HepG2 (cell line): Measurements from ENCODE around the gene PEBP1. TPM values are rescaled to one million over a fixed set of nuclear protein-coding genes. Genes with fewer than 3 reads are reported as not detected.

Experiments
- ATAC-seq: fragments of 200-7000 bp; cut with Tn5 transposase; 3 replicates; pipeline ENCODE4 v1.9.1; 2020; ENCODE audit warnings: mild to moderate bottlenecking, moderate library complexity
- BruUV-seq: library from RNA; stranded (reverse); fragments of 400-500 nt; replicated peaks from 2 replicates; lab custom pipeline; 2021; lab: Mats Ljungman, UMichigan
- CTCF ChIA-PET: fragments of 300-600 bp; formaldehyde crosslinking; extraction: SDS; loops from one replicate; lab custom pipeline; 2021; ENCODE audit warnings: low total read pairs, inconsistent platforms, low intra/inter-chr PET ratio; lab: Yijun Ruan, JAX
- POLR2A ChIA-PET: fragments of 350-600 bp; sonication (Branson Sonifier 250); formaldehyde crosslinking; loops from one replicate; lab custom pipeline; 2020; ENCODE audit warnings: antibody characterized with exemption, inconsistent platforms; lab: Yijun Ruan, JAX
- DNase-seq: peaks from one replicate; pipeline ENCODE4 v3.0.0-alpha.2; 2015; ENCODE audit warnings: low spot score
- FAIRE-seq: peaks from 3 replicates; lab custom pipeline; 2011; peaks lifted over from hg19 to GRCh38; lab: Jason Lieb, UNC
- H2AFZ ChIP-seq: one replicate; pipeline ENCODE4 v1.6.1; 2011; ENCODE audit warnings: low read length, inconsistent platforms
- H3K27ac ChIP-seq: fragments of 300-600 bp; 3 replicates; pipeline ENCODE4 v1.8.0; 2011; ENCODE audit warnings: mixed run types, mild to moderate bottlenecking, mixed read lengths, low read length, inconsistent platforms; ENCODE audit not compliant: insufficient read depth; ENCODE audit errors: extremely low read length
- H3K27me3 ChIP-seq, 2 experiments: fragments of 200-600 bp in 1 of 2; 2 replicates in 1 of 2; 3 replicates in 1 of 2; pipeline versions ENCODE4 v1.6.0 to v1.8.0; 2011; ENCODE audit warnings: low read length in 2 of 2, mild to moderate bottlenecking in 2 of 2, moderate library complexity in 2 of 2, inconsistent platforms in 1 of 2; ENCODE audit not compliant: insufficient read depth in 2 of 2, control insufficient read depth in 1 of 2
- H3K36me3 ChIP-seq, 2 experiments: fragments of 200-600 bp in 1 of 2; replicated peaks in 1 of 2; 2 replicates in 1 of 2; 3 replicates in 1 of 2; pipeline versions ENCODE4 v1.5.1 to v1.8.0; 2011; ENCODE audit warnings: low read length in 2 of 2, inconsistent platforms in 1 of 2; ENCODE audit not compliant: insufficient read depth in 2 of 2, control insufficient read depth in 1 of 2
- H3K4me1 ChIP-seq: 2 replicates; pipeline ENCODE4 v1.5.1; 2012; ENCODE audit warnings: low read length, inconsistent platforms; ENCODE audit not compliant: insufficient read depth
- H3K4me2 ChIP-seq: 2 replicates; pipeline ENCODE4 v1.6.0; 2011; ENCODE audit warnings: low read depth, low read length, inconsistent platforms
- H3K4me3 ChIP-seq, 3 experiments: fragments of 200-600 bp in 1 of 3; sonication (generic), shearing (Covaris generic) in 1 of 3; replicated peaks in 1 of 3; 2 replicates each; pipeline ENCODE4 v1.5.1; 2011 to 2016; ENCODE audit warnings: low read length in 3 of 3, inconsistent platforms in 2 of 3, low read depth in 2 of 3, mild to moderate bottlenecking in 2 of 3, control low read depth in 1 of 3, mixed read lengths in 1 of 3; ENCODE audit not compliant: insufficient read depth in 1 of 3
- H3K79me2 ChIP-seq: one replicate; pipeline ENCODE4 v1.6.1; 2011; ENCODE audit warnings: low read length, inconsistent platforms; ENCODE audit not compliant: insufficient read depth
- H3K9ac ChIP-seq: 2 replicates; pipeline ENCODE4 v1.6.0; 2011; ENCODE audit warnings: mild to moderate bottlenecking, low read depth, low read length, inconsistent platforms; ENCODE audit not compliant: insufficient read depth
- H3K9me3 ChIP-seq: 2 replicates; pipeline ENCODE4 v1.5.1; 2012; ENCODE audit warnings: mild to moderate bottlenecking, low read length
- H4K20me1 ChIP-seq: 2 replicates; pipeline ENCODE4 v1.6.0; 2011; ENCODE audit warnings: inconsistent platforms, mild to moderate bottlenecking, low read length, moderate library complexity; ENCODE audit not compliant: insufficient read depth
- HMGXB3 ChIP-seq: sonication (generic); formaldehyde crosslinking; IDR thresholded peaks from 2 replicates; pipeline ENCODE4 v1.4.0; 2020; ENCODE audit warnings: missing genetic modification reagents, borderline replicate concordance
- HOXA5 ChIP-seq: sonication (generic); formaldehyde crosslinking; IDR thresholded peaks from 2 replicates; pipeline ENCODE4 v1.4.0; 2020; ENCODE audit warnings: missing genetic modification reagents
- MYNN ChIP-seq: sonication (generic); formaldehyde crosslinking; IDR thresholded peaks from 2 replicates; pipeline ENCODE4 v1.4.0; 2020; ENCODE audit warnings: mild to moderate bottlenecking, low read depth, missing genetic modification reagents
- NFE2L2 ChIP-seq: fragments of 150-350 bp; IDR thresholded peaks from 2 replicates; pipeline ENCODE4 v1.6.1; 2014; ENCODE audit warnings: low read length
- PPARG ChIP-seq: conservative IDR thresholded peaks from 2 replicates; pipeline ENCODE4 v1.6.1; 2016; ENCODE audit warnings: missing biosample characterization, missing genetic modification reagents
- RBM22 ChIP-seq: fragments of 200-400 bp; formaldehyde crosslinking; optimal IDR thresholded peaks from 2 replicates; pipeline ENCODE3; 2017; ENCODE audit warnings: mild to moderate bottlenecking, low read length, moderate library complexity
- ZSCAN21 ChIP-seq: sonication (generic); formaldehyde crosslinking; IDR thresholded peaks from 2 replicates; pipeline ENCODE4 v1.8.0; 2022; ENCODE audit warnings: mild to moderate bottlenecking, missing genetic modification reagents, moderate library complexity, borderline replicate concordance
- WGBS: methylation state at CpG from one replicate; pipeline ENCODE4 v1.1.6; 2017; ENCODE audit warnings: low lambda C conversion rate; 5-methylcytosine and 5-hydroxymethylcytosine counted together
- in situ Hi-C: cut with HindIII; loops from 2 replicates; pipeline ENCODE4 v1.10.0; 2017; ENCODE audit warnings: low pct_unique_long_range_greater_than_20kb; ENCODE audit not compliant: extremely low pct_ligation_motif_present
- intact Hi-C: fragments of 100-400 bp; cut with micrococcal nuclease; formaldehyde crosslinking; loops from one replicate; pipeline ENCODE4 v1.10.0; 2022; ENCODE audit not compliant: unreplicated experiment
- polyA plus RNA-seq, 8 experiments: library from polyadenylated mRNA; depleted of rRNA in 3 of 8; stranded (reverse) in 7 of 8; unstranded in 1 of 8; fragments of >200 nt; fragmentation: Illumina TruSeq in 4 of 8; extraction: Trizol in 4 of 8; gene quantifications; 2 replicates each; pipeline versions ENCODE4 v1.2.1 to v1.2.3, GENCODE V29; 2011 to 2016; ENCODE audit warnings: low read depth in 4 of 8, missing spikeins in 1 of 8, mixed read lengths in 1 of 8; ENCODE audit not compliant: insufficient read depth in 1 of 8
- total RNA-seq, 5 experiments: library from RNA; depleted of rRNA; stranded (reverse); fragments of >200 nt; fragmentation: Illumina TruSeq; extraction: Trizol; gene quantifications; 2 replicates each; pipeline ENCODE4 v1.2.3, GENCODE V29; 2016; ENCODE audit warnings: low read depth in 1 of 5

PEBP1 gene
- total and polyA plus RNA-seq, 2 of the 13 experiments (the other 11 are each of a cell fraction or from before 2014, with no cell fraction given): 538 to 1,505 TPM

GRCh38 chr12:118098401-118098800, 37.5 kb upstream of the PEBP1 start:
- no peak for ATAC-seq
- Histone ChIP-seq H3K9ac (no peak overlapping the region), H3K36me3 (no peaks in the 10 kb centered on the region; a peak in 2 of 5 replicates), H3K4me2 (no peak overlapping the region), H3K27ac (no peak overlapping the region), H3K4me3 (no peak overlapping the region), H3K9me3 (no peaks in the 10 kb centered on the region), H4K20me1 (no peaks in the 10 kb centered on the region), H3K27me3 (no peaks in the 10 kb centered on the region), H3K79me2 (no peaks in the 10 kb centered on the region), H2AFZ (no peak overlapping the region), H3K4me1 (peaks cover 25% of the 10 kb centered on the region)
- WGBS: 97% methylated on average over 3 of the region's 3 CpGs
- no peak for FAIRE-seq
- intact Hi-C loops (no loop called here), in situ Hi-C loops (no loop called here)
- ChIA-PET POLR2A (no interaction called here), CTCF (no interaction called here)
- no TSS peak for BruUV-seq
- no peak for DNase-seq
- TF ChIP-seq NFE2L2 (no peak), RBM22 (no peak), MYNN (no peak), PPARG (peak; percentile 47; the same call in 1 of the 2 replicates)
- TF ChIP-seq, all 625 proteins: peak for 1

DNA sequence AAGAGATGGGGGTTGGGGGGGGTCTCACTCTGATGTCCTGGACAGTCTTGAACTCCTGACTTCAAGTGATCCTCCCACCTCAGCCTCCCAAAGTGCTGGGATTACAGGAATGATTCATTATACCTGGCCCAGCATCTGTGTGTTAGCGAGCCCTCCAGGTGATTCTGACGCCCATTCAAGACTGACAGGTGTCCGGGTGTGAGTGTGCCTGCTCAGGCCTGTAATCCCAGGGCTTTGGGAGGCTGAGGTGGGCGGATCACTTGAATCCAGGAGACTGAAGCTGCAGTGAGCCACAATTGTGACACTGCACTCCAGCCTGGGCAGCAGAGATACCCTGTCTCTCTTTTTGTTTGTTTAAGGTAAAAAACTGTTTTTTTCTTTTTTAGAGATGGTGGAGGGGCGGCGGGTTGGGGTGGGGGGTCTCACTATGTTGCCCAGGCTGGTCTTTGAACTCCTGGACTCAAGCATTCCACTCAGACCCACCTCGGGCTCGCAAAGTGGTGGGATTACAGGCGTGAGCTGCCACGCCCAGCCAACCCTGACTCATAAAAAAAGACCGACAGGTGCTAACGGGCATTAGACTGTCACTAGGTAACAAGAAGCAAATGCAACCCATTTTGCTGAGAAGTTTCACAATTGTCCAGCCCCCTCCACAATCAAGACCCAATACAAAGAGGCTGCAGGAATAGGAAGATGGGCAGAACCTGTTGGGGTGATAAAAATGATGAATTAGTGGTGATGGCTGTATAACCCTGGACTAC, 36.8 kb upstream of the PEBP1 start:
- in situ Hi-C loops: no loop called here
- no peak overlapping the region for H2AFZ ChIP-seq
- H3K4me2 ChIP-seq: no peak overlapping the region
- no peaks in the 10 kb centered on the region for H4K20me1 ChIP-seq
- no peaks in the 10 kb centered on the region for H3K79me2 ChIP-seq
- ChIA-PET POLR2A (no interaction called here), CTCF (no interaction called here)
- no peak for TF ChIP-seq ZSCAN21 (CRISPR knock-in tag)
- no peak for TF ChIP-seq HOXA5 (CRISPR knock-in tag)
- no peak for TF ChIP-seq HMGXB3
- FAIRE-seq (no peak), ATAC-seq (no peak), DNase-seq (no peak)
- no peaks in the 10 kb centered on the region for H3K27me3 ChIP-seq
- no TSS peak for BruUV-seq
- no peak overlapping the region for H3K9ac ChIP-seq
- H3K36me3 ChIP-seq: no peaks in the 10 kb centered on the region; a peak in 2 of 5 replicates
- intact Hi-C loops: no loop called here
- H3K4me3 ChIP-seq: no peak overlapping the region
- H3K27ac ChIP-seq: no peak overlapping the region
- peaks cover 25% of the 10 kb centered on the region for H3K4me1 ChIP-seq
- 94% methylated on average over 12 of the region's 12 CpGs for WGBS
- H3K9me3 ChIP-seq: no peaks in the 10 kb centered on the region
